GM12878 (cell line): ENCODE results near the gene H6PD. TPM values are rescaled to one million over a fixed set of nuclear protein-coding genes. Genes with fewer than 3 reads are reported as not detected.

ENCODE experiments used
- ATF7 ChIP-seq: fragments of 450-650 bp; IDR thresholded peaks from 2 replicates; pipeline ENCODE4 v1.6.1; 2016; ENCODE audit warnings: low read depth, mild to moderate bottlenecking
- BCLAF1 ChIP-seq: fragments of 450-650 bp; IDR thresholded peaks from 2 replicates; pipeline ENCODE4 v1.6.1; 2017; ENCODE audit warnings: antibody characterized with exemption, mild to moderate bottlenecking, moderate library complexity
- E2F8 ChIP-seq: fragments of 450-650 bp; IDR thresholded peaks from 2 replicates; pipeline ENCODE4 v1.6.1; 2018; ENCODE audit warnings: mild to moderate bottlenecking, low read depth, moderate library complexity; ENCODE audit not compliant: partially characterized antibody
- ESRRA ChIP-seq: IDR thresholded peaks from 2 replicates; pipeline ENCODE4 v1.6.1; 2012; ENCODE audit warnings: mild to moderate bottlenecking, low read length, improper control_type of control experiment
- IRF4 ChIP-seq: IDR thresholded peaks from 2 replicates; pipeline ENCODE4 v1.6.1; 2011; ENCODE audit warnings: low read depth, low read length
- LARP7 ChIP-seq: fragments of 450-650 bp; IDR thresholded peaks from 2 replicates; pipeline ENCODE4 v1.6.1; 2017; ENCODE audit warnings: mild to moderate bottlenecking
- MEF2A ChIP-seq: IDR thresholded peaks from 2 replicates; pipeline ENCODE4 v1.6.1; 2011; ENCODE audit warnings: low read depth, mild to moderate bottlenecking, low read length, moderate library complexity; ENCODE audit not compliant: insufficient read depth
- MTA2 ChIP-seq: fragments of 450-650 bp; IDR thresholded peaks from 2 replicates; pipeline ENCODE4 v1.6.1; 2016; ENCODE audit warnings: low read depth, mild to moderate bottlenecking, moderate library complexity
- MTA3 ChIP-seq: IDR thresholded peaks from 2 replicates; pipeline ENCODE4 v1.6.1; 2012; ENCODE audit warnings: low read length, inconsistent platforms, borderline replicate concordance
- PAX8 ChIP-seq: fragments of 450-650 bp; IDR thresholded peaks from 2 replicates; pipeline ENCODE4 v1.6.1; 2017; ENCODE audit warnings: mild to moderate bottlenecking, moderate library complexity
- RELB ChIP-seq: fragments of 450-650 bp; IDR thresholded peaks from 2 replicates; pipeline ENCODE4 v1.6.1; 2017; ENCODE audit warnings: low read depth, mild to moderate bottlenecking, moderate library complexity
- ZNF592 ChIP-seq: fragments of 450-650 bp; IDR thresholded peaks from 2 replicates; pipeline ENCODE4 v1.6.1; 2017; ENCODE audit warnings: mild to moderate bottlenecking, moderate library complexity
- polyA plus RNA-seq, 11 experiments: library from polyadenylated mRNA; depleted of rRNA in 4 of 11; unstranded in 6 of 11; stranded (reverse) in 5 of 11; fragments of >200 nt; fragmentation: Nextera tagmentation in 4 of 11; fragmentation: Illumina TruSeq in 1 of 11; extraction: Ambion mirVana in 4 of 11; extraction: Trizol in 1 of 11; gene quantifications; 1 replicate in 1 of 11; 2 replicates in 10 of 11; pipeline versions ENCODE4 v1.2.1 to v1.2.3, GENCODE V29; 2011 to 2016; ENCODE audit warnings: inconsistent platforms in 2 of 11, missing spikeins in 2 of 11, low read depth in 1 of 11
- total RNA-seq, 4 experiments: library from RNA; depleted of rRNA in 3 of 4; stranded (reverse); fragments of >200 nt in 3 of 4; fragmentation: Illumina TruSeq in 1 of 4; extraction: Trizol in 1 of 4; gene quantifications; 2 replicates each; pipeline versions ENCODE4 v1.2.1 to v1.2.3, GENCODE V29; 2013 to 2021
- TF ChIP-seq, protein P1 (sequence below), 3 experiments: IDR thresholded peaks in 2 of 3; conservative IDR thresholded peaks in 1 of 3; 2 replicates each; pipeline ENCODE4 v1.5.1; 2011; ENCODE audit warnings: low read depth in 3 of 3, low read length in 3 of 3, mild to moderate bottlenecking in 3 of 3, control low read depth in 2 of 3, moderate library complexity in 2 of 3, inconsistent platforms in 1 of 3, mixed read lengths in 1 of 3; ENCODE audit not compliant: control insufficient read depth in 2 of 3, insufficient read depth in 1 of 3; ENCODE audit errors: extremely low read depth in 1 of 3
- TF ChIP-seq, protein P2 (sequence below): fragments of 450-650 bp; conservative IDR thresholded peaks from 2 replicates; pipeline ENCODE4 v1.6.1; 2017; ENCODE audit warnings: mild to moderate bottlenecking, moderate library complexity

Gene H6PD
- total and polyA plus RNA-seq, 10 of the 15 experiments (the other 5 are each of a cell fraction or from before 2014, with no cell fraction given): 1.2 to 20.7 (median 7.7) TPM

DNA sequence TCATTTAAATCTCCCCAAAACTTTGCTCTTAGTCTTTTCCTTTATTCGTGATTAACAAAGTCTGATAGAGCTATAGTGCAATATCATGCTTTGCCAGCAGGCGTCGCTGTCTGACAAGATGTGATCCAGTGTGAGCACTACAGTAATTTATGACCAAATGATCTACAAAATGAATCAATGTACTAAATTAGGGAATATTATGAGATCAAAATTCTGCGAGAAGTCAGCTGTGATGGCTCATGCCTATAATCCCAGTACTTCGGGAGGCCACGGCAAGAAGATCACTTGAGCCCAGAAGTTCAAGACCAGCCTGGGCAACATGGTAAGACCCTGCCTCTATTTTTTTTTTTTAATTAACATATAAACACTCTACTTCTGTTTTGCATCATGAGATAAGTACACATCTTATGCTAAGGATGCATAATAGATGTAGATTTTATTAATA lies 54.5 kb downstream of the H6PD start (continued):
- TF ChIP-seq MTA3 (no peak), ATF7 (0 out of 2 replicates have a peak, but pooled peaks have one; percentile 16), LARP7 (no peak), IRF4 (no peak), ZNF592 (no peak), MEF2A (no peak), E2F8 (no peak), PAX8 (no peak), MTA2 (no peak), RELB (no peak), ESRRA (no peak), BCLAF1 (no peak)
- TF ChIP-seq, protein P1, sequence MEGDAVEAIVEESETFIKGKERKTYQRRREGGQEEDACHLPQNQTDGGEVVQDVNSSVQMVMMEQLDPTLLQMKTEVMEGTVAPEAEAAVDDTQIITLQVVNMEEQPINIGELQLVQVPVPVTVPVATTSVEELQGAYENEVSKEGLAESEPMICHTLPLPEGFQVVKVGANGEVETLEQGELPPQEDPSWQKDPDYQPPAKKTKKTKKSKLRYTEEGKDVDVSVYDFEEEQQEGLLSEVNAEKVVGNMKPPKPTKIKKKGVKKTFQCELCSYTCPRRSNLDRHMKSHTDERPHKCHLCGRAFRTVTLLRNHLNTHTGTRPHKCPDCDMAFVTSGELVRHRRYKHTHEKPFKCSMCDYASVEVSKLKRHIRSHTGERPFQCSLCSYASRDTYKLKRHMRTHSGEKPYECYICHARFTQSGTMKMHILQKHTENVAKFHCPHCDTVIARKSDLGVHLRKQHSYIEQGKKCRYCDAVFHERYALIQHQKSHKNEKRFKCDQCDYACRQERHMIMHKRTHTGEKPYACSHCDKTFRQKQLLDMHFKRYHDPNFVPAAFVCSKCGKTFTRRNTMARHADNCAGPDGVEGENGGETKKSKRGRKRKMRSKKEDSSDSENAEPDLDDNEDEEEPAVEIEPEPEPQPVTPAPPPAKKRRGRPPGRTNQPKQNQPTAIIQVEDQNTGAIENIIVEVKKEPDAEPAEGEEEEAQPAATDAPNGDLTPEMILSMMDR (IDR thresholded peaks at IDR 0.05 in 2 of 3, conservative IDR thresholded peaks at IDR 0.05 in 1 of 3; ENCODE audit: control insufficient read depth in 2 of 3, extremely low read depth in 1 of 3, insufficient read depth in 1 of 3, low read depth in 3 of 3, low read length in 3 of 3): peak; percentile 88 to 99 (median 95)
- TF ChIP-seq, protein P2, sequence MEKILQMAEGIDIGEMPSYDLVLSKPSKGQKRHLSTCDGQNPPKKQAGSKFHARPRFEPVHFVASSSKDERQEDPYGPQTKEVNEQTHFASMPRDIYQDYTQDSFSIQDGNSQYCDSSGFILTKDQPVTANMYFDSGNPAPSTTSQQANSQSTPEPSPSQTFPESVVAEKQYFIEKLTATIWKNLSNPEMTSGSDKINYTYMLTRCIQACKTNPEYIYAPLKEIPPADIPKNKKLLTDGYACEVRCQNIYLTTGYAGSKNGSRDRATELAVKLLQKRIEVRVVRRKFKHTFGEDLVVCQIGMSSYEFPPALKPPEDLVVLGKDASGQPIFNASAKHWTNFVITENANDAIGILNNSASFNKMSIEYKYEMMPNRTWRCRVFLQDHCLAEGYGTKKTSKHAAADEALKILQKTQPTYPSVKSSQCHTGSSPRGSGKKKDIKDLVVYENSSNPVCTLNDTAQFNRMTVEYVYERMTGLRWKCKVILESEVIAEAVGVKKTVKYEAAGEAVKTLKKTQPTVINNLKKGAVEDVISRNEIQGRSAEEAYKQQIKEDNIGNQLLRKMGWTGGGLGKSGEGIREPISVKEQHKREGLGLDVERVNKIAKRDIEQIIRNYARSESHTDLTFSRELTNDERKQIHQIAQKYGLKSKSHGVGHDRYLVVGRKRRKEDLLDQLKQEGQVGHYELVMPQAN: no peak
